Skeletal muscle tissue (tissue), 4 donors: ENCODE results near the gene TMEM174. TPM values are rescaled to one million over a fixed set of nuclear protein-coding genes. Genes with fewer than 3 reads are reported as not detected.

Source experiments
- H3K27ac ChIP-seq: one replicate; pipeline ENCODE4 v1.7.0; 2013; ENCODE audit warnings: mild to moderate bottlenecking, low read depth, low read length, inconsistent platforms
- H3K27me3 ChIP-seq, 3 donors: one replicate each; pipeline ENCODE4 v1.7.0; 2013; ENCODE audit warnings: low read length in 3 of 3; ENCODE audit not compliant: control insufficient read depth in 3 of 3, insufficient read depth in 3 of 3
- H3K36me3 ChIP-seq, 3 donors: one replicate each; pipeline ENCODE4 v1.7.0; 2013; ENCODE audit warnings: low read length in 3 of 3; ENCODE audit not compliant: control insufficient read depth in 3 of 3, insufficient read depth in 3 of 3
- H3K4me1 ChIP-seq, 3 donors: one replicate each; pipeline ENCODE4 v1.7.0; 2013; ENCODE audit warnings: low read length in 3 of 3, mild to moderate bottlenecking in 3 of 3; ENCODE audit not compliant: control insufficient read depth in 3 of 3, insufficient read depth in 3 of 3
- H3K4me3 ChIP-seq, 3 donors: one replicate each; pipeline ENCODE4 v1.7.0; 2013; ENCODE audit warnings: low read length in 3 of 3
- H3K9ac ChIP-seq, 3 donors: one replicate each; pipeline ENCODE4 v1.7.0; 2013; ENCODE audit warnings: low read length in 3 of 3, mild to moderate bottlenecking in 3 of 3, moderate library complexity in 2 of 3, low read depth in 1 of 3
- H3K9me3 ChIP-seq, 3 donors: one replicate each; pipeline ENCODE4 v1.7.0; 2013; ENCODE audit warnings: low read length in 3 of 3; ENCODE audit not compliant: control insufficient read depth in 3 of 3
- total RNA-seq: library from RNA; depleted of rRNA; stranded (reverse); fragments of >200 nt; gene quantifications from one replicate; pipeline ENCODE4 v1.2.3, GENCODE V29; 2014
- donor health status: Osteomylitis.

Gene TMEM174
- total RNA-seq, 1 donor from 2014 or later: not detected

DNA sequence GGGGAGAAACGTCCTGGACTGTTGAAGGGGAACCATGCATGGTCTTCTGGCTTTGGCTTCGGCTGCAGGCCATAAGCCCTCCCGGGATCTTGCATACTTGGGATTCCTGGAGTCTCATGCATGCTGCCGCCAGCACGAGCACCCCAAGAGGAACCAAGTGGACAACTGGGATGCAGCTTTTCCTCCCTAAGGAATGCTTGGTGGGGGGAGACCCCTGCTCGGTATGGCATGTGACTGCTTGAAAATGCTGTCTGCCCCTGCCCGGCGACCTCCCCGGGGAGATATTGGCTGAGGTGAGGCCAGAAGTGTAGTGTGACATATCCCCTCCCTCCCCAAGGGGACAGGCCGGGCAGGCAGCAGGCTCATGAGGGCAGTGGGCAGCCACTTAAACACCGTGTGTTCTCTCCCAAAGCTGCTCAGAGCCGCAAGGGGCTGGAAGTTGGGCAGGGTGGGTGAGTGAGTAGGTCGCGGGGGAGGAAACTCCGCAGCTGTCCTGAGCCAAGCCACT lies 36.9 kb upstream of the TMEM174 start:
- Histone ChIP-seq H3K4me1 (no peaks in the 10 kb centered on the region), H3K27me3 (peaks cover 5 to 17% (median 7%) of the 10 kb centered on the region in 3 donors), H3K27ac (no peak overlapping the region), H3K9me3 (no peaks in the 10 kb centered on the region), H3K4me3 (no peak overlapping the region), H3K36me3 (no peaks in the 10 kb centered on the region), H3K9ac (no peak overlapping the region)

DNA sequence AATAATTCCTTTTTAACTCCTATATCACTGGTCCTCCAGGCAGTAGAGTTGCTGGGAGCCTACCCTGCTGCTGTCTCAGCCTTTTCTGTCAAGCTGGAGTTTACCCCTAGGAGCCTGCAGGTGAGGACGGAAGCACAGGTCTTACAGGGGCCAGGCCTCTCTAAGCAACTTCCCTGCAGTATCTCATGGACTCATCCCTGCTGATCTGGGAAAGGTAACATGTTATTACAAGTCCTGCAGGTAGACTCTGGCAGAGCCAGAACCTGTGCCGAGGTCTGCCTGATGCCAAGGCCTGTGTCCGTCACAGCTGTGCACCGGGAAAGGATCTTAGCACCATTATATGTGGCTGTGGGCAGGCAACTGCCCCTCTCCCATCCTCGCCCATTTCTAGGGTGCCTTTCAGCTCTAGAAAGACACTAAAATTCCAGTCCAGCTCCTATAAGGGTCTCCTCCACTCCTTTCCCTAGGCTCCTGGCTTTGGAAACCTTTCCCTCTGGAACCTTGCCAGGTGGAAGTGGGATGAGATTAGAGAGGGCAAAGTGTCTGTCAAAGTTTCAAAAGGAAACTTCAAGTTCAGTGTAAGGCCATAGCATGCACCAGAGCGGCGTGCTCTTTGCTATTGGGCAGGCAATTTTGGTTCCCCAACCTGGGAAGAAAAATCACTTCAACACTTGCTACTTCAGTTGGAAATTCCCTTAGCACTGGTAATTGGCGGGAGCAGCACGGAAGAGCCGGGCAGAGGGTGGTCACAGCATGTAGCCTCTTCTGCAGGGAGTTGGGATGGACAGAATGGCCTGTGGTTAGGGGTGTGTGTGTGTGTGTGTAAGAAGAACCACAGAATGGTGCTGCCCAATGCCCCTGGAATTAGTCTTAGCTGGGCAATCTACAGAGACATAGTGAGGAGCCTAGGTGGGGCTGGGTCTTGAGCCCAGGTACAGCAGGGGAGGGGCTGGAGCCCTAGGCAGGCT lies 35.1 kb upstream of the TMEM174 start:
- Histone ChIP-seq H3K9me3 (no peaks in the 10 kb centered on the region), H3K9ac (no peak overlapping the region), H3K27me3 (peaks cover 5 to 17% (median 7%) of the 10 kb centered on the region in 3 donors)

GRCh38 chr5:73139485-73139884 lies 33.5 kb upstream of the TMEM174 start:
- no peak overlapping the region for H3K9ac ChIP-seq
- peaks cover 0 to 5% (median 0%) of the 10 kb centered on the region in 3 donors for H3K4me1 ChIP-seq
- H3K9me3 ChIP-seq: no peaks in the 10 kb centered on the region
- no peaks in the 10 kb centered on the region for H3K36me3 ChIP-seq
- peaks cover 5 to 17% (median 7%) of the 10 kb centered on the region in 3 donors for H3K27me3 ChIP-seq
- no peak overlapping the region for H3K27ac ChIP-seq
- H3K4me3 ChIP-seq: no peak overlapping the region

More for the DNA sequence above, 35.1 kb upstream of the TMEM174 start:
- H3K4me1 ChIP-seq: no peaks in the 10 kb centered on the region
- no peaks in the 10 kb centered on the region for H3K36me3 ChIP-seq
- H3K4me3 ChIP-seq: no peak overlapping the region
- no peak overlapping the region for H3K27ac ChIP-seq

GRCh38 chr5:73140801-73141200 lies 32.2 kb upstream of the TMEM174 start:
- Histone ChIP-seq H3K27me3 (peaks cover 5 to 17% (median 7%) of the 10 kb centered on the region in 3 donors), H3K36me3 (no peaks in the 10 kb centered on the region)

DNA sequence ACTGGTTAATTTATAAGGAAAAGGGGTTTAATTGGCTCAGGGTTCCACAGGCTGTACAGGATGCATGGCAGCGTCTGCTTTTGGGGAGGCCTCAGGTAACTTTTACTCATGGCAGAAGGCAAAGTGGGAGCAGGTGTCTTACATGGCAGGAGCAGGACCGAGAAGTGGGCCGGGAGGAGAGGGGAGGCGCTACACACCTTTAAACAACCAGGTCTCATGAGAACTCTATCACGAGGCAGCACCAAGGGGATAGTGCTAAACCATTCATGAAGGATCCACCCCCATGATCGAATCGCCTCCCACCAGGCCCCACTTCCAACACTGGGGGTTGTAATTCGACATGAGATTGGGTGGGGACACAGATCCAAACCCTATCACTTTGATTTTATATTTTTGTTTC lies 31.0 kb upstream of the TMEM174 start:
- H3K36me3 ChIP-seq: no peaks in the 10 kb centered on the region
- no peak overlapping the region for H3K27ac ChIP-seq
- no peaks in the 10 kb centered on the region for H3K9me3 ChIP-seq
- no peak overlapping the region for H3K4me3 ChIP-seq
- peaks cover 0 to 5% (median 0%) of the 10 kb centered on the region in 3 donors for H3K4me1 ChIP-seq
- no peak overlapping the region for H3K9ac ChIP-seq
- peaks cover 0 to 6% (median 3%) of the 10 kb centered on the region in 3 donors for H3K27me3 ChIP-seq

More at GRCh38 chr5:73140801-73141200, 32.2 kb upstream of the TMEM174 start:
- Histone ChIP-seq H3K4me3 (no peak overlapping the region), H3K4me1 (peaks cover 0 to 5% (median 0%) of the 10 kb centered on the region in 3 donors), H3K9me3 (no peaks in the 10 kb centered on the region), H3K9ac (no peak overlapping the region), H3K27ac (no peak overlapping the region)

DNA sequence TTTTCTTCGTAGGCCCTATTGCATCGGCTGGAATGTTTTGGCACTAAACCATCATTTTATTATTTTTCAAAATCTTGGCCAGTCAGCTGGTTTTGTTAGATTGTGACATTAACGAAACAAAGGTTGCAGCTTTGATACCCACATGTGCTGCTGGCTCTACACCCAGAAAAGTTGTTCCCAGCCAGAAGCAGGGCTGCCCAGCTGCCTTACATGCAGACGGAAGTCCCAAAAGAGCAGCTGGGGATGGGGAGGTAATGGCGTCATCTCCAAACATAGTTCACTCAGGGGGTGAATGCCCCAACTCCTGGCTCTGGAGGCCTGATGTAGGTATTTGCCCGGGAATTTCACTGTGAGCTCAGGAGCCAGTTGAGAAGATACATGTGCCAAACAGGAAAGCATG lies 29.3 kb upstream of the TMEM174 start:
- peaks cover 0 to 2% (median 0%) of the 10 kb centered on the region in 3 donors for H3K27me3 ChIP-seq
- no peak overlapping the region for H3K4me3 ChIP-seq
- H3K9me3 ChIP-seq: no peaks in the 10 kb centered on the region
- no peak overlapping the region for H3K9ac ChIP-seq
- no peaks in the 10 kb centered on the region for H3K36me3 ChIP-seq
- no peak overlapping the region for H3K27ac ChIP-seq
- H3K4me1 ChIP-seq: peaks cover 0 to 5% (median 0%) of the 10 kb centered on the region in 3 donors

GRCh38 chr5:73149540-73149939 lies 23.5 kb upstream of the TMEM174 start:
- no peak overlapping the region for H3K9ac ChIP-seq
- no peaks in the 10 kb centered on the region for H3K9me3 ChIP-seq
- no peak overlapping the region for H3K4me3 ChIP-seq
- H3K4me1 ChIP-seq: no peaks in the 10 kb centered on the region
- peaks cover 0 to 2% (median 0%) of the 10 kb centered on the region in 3 donors for H3K27me3 ChIP-seq
- H3K36me3 ChIP-seq: no peaks in the 10 kb centered on the region
- no peak overlapping the region for H3K27ac ChIP-seq

- no peak overlapping the region for H3K4me3 ChIP-seq
- H3K9me3 ChIP-seq: no peaks in the 10 kb centered on the region
- H3K27me3 ChIP-seq: peaks cover 0 to 2% (median 0%) of the 10 kb centered on the region in 3 donors
- H3K4me1 ChIP-seq: no peaks in the 10 kb centered on the region
- no peak overlapping the region for H3K27ac ChIP-seq
- H3K9ac ChIP-seq: no peak overlapping the region
- no peaks in the 10 kb centered on the region for H3K36me3 ChIP-seq
Measured at GRCh38 chr5:73150876-73151275, 22.1 kb upstream of the TMEM174 start.

- Histone ChIP-seq H3K27ac (no peak overlapping the region), H3K9ac (no peak overlapping the region), H3K4me1 (no peaks in the 10 kb centered on the region), H3K27me3 (peaks cover 0 to 3% (median 0%) of the 10 kb centered on the region in 3 donors), H3K36me3 (no peaks in the 10 kb centered on the region), H3K4me3 (no peak overlapping the region), H3K9me3 (no peaks in the 10 kb centered on the region)
Measured at GRCh38 chr5:73151766-73152410, 21.1 kb upstream of the TMEM174 start.
